Measurements from ENCODE around the gene FOXK1.

- no peak for TF ChIP-seq POLR2A (IDR thresholded peaks at IDR 0.05)
- TF ChIP-seq, protein P1, sequence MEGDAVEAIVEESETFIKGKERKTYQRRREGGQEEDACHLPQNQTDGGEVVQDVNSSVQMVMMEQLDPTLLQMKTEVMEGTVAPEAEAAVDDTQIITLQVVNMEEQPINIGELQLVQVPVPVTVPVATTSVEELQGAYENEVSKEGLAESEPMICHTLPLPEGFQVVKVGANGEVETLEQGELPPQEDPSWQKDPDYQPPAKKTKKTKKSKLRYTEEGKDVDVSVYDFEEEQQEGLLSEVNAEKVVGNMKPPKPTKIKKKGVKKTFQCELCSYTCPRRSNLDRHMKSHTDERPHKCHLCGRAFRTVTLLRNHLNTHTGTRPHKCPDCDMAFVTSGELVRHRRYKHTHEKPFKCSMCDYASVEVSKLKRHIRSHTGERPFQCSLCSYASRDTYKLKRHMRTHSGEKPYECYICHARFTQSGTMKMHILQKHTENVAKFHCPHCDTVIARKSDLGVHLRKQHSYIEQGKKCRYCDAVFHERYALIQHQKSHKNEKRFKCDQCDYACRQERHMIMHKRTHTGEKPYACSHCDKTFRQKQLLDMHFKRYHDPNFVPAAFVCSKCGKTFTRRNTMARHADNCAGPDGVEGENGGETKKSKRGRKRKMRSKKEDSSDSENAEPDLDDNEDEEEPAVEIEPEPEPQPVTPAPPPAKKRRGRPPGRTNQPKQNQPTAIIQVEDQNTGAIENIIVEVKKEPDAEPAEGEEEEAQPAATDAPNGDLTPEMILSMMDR (IDR thresholded peaks at IDR 0.05) = no peak
Measured at GRCh38 chr7:4749798-4750197, 67.7 kb downstream of the FOXK1 start.

All from right lobe of liver (tissue), 4 donors.